HG03565 (cell line): Measurements from ENCODE around the gene FOXB1.

Source experiments
- ATAC-seq: cut with Tn5 transposase; IDR thresholded peaks from one replicate; pipeline ENCODE4 v1.9.1; 2021; ENCODE audit warnings: mild to moderate bottlenecking, moderate library complexity; ENCODE audit not compliant: unreplicated experiment

FOXB1 gene

DNA sequence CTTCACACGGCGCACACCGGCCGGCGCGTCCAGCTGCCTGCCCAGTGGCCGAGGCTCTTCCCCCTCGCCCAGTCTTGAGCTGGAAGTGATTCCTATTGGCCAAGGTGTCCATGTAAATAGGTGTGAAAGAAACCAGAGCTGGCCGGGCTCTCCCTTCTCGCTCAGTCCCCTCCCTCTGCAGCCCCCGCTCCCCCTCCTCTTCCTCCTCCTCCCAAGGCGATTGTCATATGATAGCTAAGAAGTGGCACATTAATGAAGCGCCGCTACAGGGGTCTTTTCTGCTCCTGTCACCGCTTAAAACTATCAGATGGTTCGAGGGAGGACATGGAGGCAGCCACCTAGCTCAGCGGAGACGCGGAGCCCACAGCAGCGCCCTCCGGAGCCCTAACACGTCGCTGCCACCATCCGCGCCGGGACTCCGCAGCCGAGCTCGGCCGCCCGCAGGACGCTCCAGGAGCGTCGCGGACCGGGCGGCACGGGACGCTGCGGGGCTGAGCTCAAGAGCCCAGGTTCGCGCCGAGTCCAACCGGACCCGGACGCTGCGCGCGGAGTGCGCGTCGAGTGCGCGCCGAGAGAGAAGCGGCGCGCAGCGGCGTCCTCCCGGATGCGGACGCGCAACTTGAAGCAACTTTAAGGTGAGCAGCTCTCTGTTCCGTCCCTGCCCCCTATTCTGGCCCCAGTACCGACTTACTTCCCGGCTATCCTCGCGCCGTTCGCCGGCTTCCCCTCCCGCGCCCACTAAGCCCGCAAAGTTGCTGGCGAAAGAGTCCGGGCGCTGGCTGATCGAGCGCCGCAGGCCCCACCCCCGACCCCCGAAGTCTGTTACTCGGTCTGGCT is at the start of gene FOXB1:
Gene FOXB1 (plus strand): TSS at position 303 of the 837 bp plus-strand sequence. CDS start 653 bp downstream, outside the sequence.
- no peak for ATAC-seq

DNA sequence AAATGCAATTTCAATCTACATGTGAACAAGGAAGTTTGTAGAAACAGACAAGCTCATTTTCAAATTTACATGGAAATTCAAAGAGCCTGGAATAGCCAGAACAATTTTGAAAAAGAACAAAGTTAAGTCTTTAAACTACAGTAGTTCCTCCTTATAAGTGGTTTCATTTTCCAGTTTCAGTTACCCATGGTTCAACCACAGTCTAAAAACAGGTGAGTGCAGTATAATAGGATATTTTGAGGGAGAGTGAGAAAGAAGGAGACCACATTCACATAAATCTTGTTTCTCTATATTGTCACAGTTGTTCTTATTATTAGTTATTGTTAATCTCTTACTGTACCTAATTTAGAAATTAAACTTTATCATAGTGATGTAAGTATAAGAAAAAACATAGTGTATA is 45.8 kb upstream of the FOXB1 start:
- no peak for ATAC-seq

DNA sequence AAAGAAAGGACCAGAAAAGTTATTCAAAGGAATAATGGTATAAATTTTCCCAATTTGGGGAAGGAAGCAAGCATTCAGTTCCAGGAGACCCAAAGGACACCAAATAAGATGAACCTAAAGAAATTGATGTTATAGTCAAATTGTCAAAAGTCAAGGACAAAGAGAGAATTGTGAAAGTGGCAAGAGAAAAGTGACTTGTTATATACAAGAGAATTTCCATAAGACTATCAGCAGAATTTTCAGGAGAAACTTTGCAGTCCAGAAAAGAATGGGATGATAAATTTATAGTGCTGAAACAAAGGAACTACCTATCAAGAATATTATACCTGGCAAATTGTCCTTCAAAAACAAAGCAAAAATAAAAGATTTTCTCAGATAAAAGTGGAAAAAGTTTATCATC is 43.8 kb upstream of the FOXB1 start:
- ATAC-seq = no peak

DNA sequence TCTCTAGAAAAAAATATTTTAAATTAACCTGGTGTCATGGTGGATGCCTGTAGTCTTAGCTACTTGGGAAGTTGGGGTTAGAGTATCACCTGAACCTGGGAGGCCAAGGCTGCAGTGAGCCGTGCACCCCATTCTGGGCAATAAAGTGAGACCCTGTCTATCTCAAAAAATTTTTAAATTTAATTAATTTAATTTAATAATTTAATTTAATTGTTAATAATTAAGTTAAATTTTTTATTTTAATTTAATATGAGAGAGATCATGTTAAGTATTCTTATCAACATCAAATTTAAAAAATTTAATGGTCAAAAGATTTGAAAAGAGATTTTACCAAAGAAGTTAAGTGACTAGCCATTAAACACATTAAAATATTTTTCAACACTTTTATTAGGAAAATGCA is 40.8 kb upstream of the FOXB1 start:
- ATAC-seq = no peak

DNA sequence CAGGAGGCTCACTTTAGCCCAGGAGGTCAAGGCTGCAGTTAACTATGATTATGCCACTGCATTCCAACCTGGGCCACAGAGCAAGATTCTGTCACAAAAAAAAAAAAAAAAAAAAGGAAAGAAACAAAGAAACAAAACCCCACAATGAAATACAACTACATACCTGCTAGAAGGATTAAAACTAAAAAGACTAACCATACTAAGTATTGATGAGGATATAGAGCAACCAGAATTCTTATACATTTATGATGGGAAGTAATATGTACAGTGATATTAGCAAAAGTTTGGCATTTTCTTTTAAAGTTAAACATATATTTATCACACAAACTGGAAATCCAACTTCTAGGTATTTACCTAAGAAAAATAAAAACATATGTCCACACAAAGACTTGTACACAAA is 40.2 kb upstream of the FOXB1 start:
- no peak for ATAC-seq

DNA sequence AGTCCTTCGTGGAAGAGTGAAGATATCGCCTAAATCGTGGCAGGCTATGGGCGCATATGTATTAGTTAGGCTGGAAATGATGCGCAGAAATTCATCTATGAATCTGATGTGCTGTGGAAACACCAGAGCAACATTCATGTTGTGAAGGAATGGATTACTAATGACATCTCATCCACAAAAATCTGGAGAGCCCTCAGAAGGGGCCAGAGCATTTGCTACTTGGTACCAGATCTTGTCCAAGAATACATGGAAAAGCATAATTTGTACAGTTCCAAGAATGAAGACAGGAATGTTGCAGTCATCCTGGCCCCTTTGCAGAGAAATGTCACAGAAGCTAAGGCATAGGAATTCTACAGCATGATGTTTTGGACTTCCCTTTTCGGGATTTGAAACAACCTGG is 38.4 kb upstream of the FOXB1 start:
- ATAC-seq = no peak

DNA sequence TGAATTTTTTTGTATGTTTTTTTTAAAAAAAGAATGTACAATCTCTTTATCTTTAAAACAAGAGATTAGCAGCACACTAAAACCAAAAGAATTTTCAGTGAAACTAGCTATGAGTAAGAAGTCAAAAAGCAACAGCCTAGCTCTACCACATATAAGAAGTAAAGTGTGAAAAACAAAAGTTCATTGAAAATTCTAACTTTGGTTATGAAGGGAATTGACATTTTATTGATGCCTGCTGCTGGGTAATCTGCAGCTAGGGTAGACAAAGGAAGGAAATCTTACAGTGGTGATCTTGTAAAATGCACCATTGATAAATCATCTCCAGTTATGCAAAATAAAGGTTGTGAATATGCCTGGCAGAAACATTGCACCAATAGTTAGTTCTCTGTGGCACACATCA is 37.8 kb upstream of the FOXB1 start:
- no peak for ATAC-seq

DNA sequence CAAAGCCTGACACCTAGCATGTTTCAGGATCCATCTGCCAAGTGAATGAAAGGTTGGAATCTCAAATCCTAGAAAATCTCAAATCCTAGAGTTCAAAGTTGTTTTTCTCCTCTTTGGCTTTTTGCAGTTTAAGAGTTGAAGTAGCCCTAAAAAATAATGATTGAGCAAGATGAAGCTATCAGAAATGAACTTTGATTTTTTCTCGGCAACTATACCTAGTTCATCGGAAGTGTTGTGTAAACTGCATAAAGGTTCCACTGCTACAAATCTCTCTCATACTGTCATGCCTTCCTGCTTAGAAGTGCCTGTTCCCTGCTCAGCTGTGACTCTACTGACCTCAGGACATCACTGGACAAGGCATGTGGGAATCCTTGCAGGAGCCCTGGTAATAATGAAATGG is 35.8 kb upstream of the FOXB1 start:
- no peak for ATAC-seq

DNA sequence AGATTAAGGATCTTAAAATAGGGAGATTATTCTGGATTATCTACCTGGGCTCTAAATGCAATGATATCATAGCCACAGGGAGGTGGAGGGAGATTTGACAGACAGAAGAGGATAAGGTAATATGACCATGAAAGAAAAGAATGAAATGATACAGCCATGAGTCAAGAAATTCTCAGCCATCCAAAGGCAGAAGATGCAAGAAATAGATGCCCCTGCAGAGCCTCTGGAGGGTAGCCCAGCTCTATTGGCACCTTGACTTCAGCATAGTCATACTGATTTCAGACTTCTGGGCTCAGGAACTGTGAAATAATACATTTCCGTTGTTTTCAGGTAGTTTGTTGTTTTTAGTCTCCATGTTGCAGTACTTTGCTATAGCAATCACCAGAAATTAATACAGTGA is 31.9 kb upstream of the FOXB1 start:
- no peak for ATAC-seq

DNA sequence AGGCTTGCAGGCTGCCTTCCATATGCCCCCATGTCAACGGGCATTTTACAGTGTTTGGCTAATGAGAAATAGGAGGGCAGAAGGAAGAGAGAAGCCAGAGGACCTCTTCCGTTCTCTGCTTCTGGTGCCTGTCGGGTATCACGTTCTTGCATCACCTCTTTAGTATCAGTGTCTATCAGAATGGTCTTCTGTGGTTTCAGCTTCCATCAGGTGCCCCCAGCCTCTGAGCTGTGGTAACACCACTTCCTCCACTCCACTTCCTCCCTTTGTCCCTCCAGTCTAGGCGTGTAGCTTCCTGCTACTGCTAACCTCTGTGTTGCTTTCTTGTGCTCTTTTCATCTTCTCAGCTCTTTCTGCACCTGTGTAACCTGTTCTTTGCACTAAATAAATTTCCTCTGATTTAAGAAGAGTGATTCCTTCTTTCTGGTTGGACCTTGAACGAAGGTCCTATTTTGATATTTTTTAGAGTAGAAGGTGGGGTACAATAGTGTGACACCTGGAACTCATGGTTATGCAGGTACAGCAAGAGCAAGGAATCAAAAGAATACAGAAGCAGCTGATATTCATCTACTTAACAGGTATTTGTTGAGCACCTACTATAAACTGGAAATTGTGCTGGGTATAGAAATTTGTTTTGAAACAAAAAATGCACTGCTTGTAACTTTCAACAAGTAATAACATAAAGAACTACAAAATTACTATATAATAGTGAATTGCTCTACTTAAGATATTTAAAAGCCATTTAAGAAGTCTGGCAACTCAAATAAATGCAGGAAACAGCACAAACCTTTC is 27.4 kb upstream of the FOXB1 start:
- no peak for ATAC-seq

DNA sequence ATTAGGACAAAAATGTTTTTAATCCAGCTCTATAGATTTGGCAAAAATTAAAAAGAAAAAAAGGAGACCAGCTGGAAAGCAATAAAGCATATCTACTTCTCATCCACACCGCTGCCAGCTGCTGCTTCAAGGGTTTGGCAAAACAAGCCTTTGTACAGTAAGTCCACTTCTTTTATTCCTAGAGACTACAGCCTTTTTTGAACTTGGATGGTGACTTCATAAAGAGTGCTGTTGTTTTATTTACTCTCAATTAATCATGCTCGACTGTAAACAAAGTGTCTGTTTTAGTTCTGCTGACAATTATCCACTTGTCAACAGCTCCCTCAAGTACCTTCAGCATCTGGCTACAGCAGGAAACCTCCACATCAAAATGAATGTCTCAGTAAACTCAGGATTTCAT is 12.3 kb upstream of the FOXB1 start:
- ATAC-seq = no peak

DNA sequence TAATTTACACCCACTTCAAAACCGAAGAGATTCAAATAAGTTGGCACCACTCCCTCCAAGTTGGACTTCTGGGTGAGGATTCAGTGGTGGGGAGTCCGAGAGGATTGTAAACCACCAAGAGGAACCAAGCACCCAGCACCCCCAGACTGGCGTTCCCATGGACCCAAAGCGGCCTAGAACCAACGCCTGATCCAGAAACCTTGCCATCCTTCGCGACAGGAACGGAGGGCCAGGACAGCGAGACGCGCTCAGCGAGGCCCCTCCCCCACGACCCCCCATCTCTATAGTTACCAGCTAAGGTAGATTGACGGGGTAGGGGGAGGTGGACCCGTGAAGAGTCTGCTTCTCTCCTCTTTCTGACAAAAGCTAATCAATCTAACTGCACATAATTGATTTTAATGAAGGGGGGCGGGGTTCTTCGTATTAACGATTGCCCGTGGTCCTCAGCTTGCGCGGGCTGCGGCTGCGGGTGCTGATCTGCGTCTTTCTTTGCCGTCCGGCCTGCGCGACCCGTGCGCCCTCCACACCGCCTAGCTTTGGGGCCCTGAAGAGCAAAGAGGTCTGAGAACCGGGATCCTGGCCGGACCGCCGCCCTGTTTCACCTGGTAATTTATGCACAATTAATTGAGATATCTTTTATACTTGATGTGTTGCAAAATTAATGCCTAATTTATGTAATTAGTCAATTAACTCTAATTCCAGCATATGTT is 10.9 kb upstream of the FOXB1 start:
- ATAC-seq = no peak

DNA sequence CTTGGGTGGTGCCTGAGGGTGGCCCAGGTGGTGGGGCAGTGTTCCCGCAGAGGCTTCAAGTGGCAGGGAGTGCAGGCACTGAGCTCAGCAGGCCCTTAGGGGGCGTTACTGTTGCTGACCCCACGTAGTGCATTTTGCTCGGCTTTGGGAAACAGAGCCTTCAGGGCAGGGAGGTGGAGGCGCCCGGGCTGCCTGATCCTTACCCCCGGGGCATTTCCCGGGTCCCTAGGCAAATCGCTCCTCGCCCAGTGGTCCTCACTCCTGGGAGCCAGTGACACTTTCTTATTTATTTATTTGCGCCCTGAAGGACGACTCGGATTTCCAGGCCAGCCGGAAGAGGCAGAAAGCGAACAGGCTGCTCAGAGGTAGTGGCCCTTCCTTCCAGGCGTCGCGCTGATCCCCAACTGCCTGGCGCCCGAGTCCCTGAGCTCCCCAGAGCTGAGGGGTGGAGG is 10.1 kb upstream of the FOXB1 start:
- ATAC-seq = no peak

DNA sequence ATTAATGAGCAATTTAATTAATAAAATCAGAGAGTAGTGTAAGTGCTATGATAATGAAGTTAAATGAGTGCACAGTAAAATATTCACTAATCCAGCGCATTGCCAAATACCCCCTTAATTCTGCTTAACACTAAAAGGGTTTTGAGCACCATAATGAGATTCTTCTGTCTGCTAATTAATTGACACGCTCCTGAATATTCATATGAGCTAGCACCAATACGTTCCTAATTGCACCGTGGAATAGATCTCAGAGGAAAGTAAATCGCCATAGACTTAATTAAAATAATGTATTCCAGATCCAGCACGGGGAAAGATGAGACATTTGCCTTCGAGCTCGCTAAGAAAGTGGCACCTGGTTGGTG is 9.6 kb upstream of the FOXB1 start:
- ATAC-seq = no peak

DNA sequence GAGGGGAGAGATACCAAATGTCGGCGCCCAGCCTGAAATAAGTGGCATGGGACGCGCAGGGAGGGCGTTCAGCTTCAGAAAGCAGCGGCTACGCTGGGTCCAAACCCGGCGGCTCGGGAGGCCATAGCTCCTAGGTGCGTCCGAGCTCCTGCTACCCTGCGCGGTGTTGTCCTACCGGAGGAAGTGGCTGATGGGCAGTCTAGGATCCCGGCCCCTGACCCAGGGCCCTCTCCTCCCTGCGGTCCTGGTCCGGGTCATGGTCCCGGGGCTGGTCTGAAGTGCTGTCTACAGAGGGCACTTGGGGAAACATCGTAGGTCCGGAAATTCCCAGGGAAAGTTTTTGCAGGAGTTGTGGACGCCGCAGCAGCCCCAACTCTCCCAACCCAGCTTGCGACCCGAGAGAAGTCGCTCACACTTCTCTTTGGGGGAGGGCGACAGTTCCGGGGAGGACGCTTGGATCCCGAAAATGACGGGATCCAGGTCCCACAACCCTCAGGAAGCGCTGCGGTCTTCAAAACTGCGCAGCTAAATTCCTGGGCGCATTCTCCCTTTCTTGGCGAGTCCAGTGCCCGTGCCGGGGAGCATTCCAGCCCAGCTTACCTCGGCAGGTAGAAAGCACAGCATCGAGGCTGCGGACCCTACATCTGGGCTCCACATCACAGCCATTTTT is 9.1 kb upstream of the FOXB1 start:
- ATAC-seq = no peak

DNA sequence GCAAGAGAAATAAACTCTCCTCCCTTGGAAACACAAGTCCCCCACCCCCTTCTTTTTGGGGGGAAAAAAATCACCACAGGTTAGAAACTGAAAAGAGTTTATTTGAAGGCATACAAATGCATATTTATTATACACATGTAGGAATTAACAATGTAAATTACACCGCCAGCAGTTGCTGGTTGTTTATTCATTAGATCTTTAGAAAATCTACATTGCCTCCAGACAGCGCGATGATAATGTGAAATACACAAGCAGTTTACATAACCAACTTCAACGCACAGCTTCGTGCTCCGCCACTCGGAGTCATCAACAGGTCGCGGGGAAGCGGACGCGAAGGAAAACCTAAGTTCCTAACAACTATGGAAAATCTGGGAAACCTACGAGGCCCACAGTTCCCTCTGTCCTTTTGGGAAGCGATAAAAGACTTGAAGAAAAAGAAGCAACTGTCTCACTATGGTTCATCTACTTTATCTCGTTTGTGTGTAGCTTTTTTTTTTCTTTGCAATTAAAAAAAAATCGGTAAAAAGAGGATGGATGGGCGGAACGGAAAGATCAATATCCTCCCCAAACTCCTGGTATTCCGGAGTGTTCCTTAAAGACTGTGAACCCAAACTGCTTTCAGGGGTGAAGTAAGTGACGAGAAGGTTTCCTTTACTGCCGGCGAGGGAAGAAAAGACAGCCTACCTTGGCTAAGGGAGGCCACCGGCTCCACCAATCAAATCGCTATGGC is 8.4 kb upstream of the FOXB1 start:
- ATAC-seq = no peak

DNA sequence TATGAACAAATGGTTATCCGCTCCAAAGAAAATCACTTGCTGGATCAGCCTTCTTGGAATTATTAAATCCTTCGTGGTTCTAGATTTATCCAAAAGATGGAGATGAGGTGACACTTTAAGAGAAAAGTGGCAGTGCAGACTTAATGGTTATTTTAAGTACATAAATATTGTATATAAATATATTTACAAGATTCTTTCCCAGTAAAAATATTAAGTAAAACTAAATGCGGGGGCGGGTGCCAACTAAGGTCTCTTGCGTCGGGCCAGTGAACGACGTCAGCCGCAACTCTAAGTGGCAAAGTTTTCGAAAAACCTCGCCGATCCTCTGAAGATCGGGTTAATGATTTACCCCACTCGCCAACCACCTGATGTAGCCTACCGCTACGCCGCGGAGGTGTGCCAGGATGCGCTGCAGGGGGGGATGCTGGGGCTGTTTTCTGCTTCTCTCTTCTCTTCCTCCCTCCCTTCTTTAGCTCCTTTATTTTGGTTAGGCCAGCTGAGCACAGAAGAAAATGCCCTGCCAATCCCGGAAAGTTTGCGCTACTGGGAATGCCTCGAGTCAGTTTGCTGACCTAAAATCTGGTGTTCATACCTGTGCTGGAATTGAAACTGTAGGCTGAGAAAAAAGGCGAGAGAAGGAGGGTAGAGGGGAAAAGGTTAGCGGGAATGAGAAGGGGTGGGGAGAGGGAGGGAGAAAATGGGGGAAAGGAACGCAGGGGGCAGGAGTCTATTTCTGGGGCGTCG is 7.6 kb upstream of the FOXB1 start:
- ATAC-seq = no peak

DNA sequence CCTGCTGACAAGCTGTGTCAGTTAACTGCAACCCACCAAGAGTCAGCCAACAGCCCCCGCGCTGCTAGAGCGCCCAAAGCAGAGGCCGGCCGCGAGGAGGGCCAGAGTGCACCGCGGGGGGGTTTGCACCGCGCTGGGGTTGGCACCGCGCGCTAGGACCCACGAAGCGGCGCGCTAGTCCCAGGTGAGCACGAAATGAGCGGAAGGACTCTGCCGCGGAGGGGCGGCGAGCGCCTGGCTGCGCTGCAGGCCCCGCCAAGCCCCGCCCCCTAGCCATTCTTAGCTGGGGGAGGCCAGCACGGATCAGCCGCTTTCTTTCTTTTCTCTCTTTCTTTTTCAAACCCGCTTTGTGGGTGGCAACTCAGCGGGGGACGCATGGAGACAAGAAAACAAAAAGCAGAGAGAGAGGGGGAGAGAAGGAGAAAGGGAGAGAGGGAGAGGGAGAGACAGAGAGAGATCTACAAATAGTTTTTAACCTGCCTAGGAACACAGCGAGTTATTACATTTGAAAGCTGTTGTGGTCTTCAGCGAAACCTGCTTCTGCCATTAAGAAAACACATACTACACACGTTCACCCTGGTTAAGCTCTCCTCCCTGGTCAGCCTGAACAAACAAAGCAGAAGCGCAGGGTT is 6.9 kb upstream of the FOXB1 start:
- ATAC-seq = peak; percentile 56

DNA sequence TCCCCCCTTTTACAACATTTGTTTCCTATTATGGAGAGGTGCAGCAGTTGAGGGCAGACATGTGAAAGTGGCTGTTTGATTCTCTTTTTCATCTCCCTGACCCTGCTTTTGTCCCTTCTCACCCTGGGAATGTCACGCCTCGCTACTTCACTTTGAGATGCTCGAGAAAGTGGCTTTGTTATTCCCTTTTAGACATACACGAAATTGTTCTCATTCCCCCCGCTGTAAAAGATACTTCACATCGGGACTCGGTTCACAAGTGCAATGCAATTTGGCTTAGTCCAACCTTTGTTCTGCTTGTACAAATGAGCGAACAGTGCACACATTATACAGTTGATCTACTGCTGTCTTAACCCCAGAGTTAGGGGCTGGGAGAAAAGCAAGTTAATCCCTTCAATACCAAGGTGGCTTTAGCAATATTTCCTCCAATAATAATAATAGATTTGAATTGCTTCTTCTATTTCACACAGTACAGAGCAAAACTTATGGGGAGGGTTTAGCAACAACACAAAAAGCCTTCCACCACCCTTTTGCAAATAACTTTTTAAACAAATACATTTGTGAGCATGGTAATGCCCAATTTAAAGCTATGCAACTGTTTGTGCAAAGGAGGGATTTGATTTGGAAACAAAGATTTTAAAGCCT is 5.7 kb upstream of the FOXB1 start:
- no peak for ATAC-seq
